DMS53 (cell line): ENCODE results near the gene GALT.
A peak's percentile ranks its signal among the peaks of the same experiment; 100 is the strongest.
"Not testable (repeated sequence)": the region's sequence is repeated elsewhere in the genome, so short reads cannot be mapped to it uniquely, and the experiment has no call there.

Experiments
- DNase-seq: peaks from one replicate; lab custom pipeline; 2025; lab: John Stamatoyannopoulos, UW

GALT gene

DNA sequence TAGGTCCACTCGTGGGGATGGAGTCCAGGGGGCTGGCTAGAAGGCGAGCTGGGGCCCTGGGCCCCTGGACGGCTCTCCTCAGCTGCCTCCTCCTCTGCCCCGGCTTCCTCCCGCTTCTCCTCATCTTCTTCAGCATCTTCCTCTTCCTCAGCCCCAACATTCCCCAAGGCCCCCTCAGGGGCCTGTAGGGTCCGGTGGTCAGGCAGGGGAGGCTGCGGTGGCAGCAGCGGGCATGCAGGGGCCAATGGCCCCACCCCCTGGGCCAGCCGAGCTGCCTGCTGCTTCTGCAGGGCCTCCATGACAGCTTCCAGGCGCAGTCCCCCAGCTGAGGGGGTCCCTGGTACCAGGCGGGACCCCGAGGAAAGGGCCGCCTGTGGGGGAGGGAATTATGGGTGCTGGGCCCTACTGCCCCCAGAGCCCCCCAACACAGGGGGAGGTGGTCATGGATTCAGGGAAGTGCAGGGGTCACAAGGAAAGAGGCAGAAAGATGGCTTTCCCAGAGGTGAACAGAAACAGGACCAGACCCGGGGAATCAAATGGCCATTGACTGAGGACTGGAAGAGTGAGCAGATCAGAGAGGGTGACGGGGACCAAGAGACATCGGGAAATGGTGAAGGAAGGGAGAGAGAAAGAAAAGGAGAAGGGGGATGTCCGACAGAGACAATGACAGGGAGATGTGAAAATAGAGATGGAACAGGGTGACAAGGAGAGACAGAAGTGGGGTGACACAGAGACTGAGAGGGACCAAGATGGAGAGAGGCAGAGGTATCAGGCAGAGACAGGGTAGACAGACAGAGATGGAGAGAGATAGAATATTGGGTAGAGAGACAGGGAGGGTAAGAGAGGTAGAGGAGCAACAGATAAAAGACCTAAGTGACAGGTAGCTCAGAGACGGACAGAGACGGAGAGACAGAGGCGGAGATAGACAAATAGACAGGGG lies 18.5 kb upstream of the GALT start:
- DNase-seq = peak; percentile 6

DNA sequence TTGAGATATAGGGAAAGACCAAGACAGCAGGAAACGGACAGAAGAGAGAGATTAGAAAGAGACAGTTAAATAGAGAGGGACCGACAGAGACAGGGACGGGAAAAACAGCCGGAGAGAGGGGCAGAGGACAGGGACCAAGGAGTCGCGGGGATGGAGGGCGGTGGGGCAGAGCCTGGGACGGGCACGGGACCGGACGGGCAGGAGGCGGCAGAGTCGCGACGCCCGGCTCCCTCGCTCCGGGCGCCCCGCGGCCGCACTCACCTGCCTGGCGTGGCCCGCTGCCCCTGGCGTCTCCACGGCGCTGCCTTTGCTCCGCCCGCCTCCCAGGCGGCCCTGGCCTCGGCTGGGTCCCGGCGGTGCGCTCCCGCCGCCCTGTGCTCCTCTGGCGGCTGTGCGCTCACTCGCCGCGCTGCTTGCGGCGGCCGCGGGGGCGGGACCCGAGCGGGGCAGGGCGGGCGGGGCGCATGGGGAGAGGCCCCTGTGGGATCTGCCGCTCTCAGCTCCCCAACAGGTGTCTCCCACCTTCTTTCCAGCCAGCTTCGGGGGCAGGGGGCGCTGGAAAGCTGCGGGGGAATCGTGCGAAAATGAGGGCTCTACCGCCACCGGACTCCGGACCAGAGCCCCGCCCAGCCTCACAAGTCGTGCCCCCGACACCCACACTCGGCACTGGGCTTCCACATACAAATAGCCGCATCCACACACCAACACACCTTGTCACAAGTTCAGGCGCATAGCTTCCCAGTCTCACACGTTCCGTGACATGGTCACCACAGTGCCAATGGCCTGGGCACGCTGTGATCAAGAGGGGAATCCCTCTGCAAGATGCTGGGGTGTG lies 17.6 kb upstream of the GALT start, which contains the start of gene ARID3C:
Gene ARID3C (minus strand): TSS at position 411 of the 835 bp plus-strand sequence. CDS start 1,052 bp downstream, outside the sequence.
- DNase-seq = peak; percentile 69

DNA sequence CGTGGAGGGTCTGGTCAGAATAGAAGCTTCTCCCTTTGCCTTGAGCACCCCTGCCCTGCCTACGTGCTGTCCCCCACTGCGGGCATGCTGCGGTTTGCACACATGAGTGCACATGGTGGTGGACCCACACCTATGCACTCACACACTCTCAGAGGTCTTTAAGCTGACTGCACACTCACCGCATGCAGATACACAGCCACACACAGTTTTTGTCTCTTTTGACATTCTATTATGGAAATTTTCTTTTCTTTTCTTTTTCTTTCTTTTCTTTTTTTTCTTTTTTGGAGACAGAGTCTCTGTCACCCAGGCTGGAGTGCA lies 17.0 kb upstream of the GALT start:
- DNase-seq = no peak

DNA sequence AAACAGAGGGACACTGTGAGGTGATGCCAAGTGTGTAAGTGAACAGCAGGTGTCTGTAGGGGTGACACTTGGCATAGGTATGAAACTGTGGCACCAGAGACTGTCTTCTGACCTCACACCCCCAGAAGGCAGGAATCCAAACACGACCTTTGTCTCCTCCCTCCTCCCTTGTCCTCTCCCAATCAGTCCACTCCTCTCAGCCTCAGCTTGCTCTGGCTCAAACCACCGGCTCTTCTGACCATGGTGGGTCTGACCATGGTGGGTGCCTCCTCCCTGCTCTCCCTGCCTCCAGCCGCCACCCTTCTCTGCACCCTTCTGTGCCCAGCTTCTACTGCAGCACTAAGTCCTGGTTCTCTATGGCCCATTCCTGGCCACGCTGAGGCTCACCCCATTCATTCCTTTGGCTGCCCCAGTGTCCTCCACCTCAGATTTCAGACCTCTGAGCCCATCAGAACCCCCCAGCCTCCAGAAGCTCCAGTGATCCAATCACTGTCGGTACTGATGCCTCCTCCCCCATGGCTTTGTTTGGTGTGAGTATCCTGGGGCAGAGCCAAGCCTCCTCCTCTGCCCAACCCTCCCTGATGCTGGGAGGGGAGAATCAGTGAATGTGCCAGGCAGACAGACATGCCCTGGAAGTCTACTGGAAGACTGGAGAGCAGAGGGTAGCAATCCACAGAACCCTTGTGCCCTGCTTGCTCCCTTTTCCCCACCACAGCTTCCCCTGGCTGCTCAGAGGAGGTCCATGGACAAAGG lies 15.9 kb upstream of the GALT start:
- no peak for DNase-seq

DNA sequence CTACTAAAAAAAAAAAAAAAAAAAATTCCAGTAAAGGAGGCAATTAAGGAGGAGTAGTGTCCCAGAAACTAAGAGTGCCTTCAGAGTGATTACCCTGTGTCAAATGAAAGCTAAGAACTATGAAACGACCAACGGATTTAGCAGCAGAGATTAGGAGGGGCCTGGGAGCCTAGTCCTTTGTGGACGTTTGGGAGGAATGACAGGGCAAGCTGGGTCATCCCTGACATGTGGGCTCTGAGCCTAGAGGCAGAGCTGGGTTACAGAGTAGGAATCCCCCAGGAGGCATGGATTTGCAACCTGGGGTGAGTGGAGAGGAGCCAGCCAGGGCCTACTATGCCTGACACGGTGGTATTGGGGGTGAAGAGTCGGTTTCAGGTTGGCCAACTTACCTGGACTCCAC lies 13.3 kb upstream of the GALT start:
- DNase-seq = no peak

DNA sequence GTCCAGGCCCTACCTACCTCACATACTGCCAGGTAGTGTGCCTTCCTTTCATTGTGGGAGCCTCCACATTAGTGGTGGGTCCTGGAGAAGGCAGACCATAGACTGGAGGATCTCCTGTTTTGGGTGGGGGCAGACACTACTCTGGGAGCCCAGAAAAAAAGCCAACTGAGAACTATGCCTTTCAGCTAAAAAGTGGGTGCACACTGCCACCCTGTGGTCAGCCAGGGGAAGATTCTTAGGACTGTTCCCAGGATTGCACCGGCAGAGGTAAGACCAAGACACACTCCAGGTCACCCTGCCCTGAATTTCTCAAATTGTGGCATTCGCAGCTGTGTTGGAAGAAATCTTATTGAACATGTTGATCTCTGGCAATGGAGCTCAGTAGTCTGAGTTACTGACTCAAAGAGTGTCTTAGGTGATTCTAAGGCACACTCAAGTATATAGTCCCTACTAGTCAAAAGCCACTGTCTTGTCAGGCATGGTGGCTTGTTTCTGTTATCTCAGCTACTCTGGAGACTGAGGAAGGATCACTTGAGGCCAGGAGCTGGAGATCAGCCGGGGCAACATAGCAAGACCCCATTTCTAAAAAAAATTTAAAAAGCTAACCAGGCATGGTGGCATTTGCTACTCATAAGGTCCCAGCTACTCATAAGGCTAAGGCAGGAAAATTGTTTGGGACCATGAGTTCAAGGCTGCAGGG lies 12.5 kb upstream of the GALT start:
- DNase-seq = peak; percentile 68

DNA sequence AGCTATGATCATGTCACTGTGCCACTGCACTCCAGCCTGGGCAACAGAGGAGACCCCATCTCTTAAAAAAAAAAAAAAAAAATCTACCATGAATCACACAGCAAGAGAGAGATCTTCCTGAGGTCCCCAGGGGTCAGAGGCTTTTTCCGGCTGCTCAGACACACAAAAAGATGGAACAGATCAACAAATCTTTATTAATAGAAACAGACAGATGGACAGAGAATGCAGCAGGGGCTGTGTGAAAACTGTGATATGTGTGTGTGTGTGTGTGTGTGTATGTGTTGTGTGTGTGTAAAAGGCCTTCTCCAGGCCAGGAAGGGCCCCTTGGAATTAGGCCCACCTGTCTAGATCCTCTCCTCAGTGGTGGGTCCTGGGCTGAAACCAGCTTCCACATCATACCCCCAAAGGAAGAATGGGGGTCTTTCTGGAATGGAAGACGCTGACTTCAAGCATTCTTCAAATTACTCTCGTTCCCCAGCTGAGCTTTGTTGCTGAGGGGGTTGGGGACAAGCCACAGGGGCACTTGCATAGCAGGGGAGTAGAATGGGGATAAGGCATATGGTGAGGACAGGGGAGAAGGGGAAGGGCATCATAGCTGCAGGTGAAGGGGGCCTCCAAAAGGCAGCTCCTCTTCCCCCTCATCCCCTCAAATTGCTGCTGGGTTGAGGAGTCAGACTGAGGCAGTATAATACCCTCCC lies 11.8 kb upstream of the GALT start:
- DNase-seq = no peak

DNA sequence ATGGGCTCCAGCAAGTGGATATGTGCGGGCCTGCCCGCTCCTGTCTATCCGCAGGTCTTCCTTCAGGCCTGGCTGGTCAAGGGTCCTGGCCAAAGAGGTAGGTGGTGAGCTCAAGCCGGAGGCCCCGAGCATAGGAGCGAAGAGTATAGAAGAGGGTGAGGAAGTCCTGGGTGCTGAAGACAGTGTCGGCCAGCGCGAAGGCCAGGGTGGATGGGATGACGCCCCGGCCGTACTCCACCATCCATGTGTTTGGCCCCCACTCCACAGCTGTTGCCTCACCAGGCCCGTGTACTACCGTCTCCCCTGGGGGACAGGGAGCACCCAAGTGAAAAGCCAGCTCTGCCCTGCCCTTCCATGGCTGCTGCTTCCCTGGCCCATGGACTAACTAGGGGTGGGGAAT lies 10.9 kb upstream of the GALT start:
- no peak for DNase-seq

DNA sequence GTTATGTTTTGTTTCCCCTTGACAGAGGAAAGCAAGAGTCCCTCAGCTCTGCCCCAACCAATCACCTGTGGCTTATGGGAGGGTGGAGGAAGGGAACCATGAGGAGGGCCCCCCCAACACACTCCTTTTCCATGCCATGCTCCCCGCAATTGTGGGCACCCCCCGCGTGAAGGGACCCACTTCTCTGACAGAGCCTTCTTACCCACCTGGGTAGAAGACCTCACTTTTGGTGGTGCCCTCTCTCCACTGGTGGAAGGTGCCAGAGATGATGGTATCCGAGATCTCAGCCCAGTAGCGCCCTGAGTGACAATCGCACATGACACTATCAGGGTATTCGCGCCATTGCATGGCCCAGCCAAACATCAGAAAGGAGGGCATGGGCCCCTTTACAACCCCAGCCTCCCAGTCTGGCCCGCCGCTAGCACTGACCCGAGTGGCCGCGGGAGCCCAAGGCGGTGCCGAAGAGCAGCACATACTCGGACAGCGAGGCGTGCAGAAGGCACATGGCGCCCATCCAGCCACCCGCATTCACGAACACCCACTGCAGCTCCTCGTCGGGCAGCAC lies 9.6 kb upstream of the GALT start:
- peak; percentile 66 for DNase-seq

DNA sequence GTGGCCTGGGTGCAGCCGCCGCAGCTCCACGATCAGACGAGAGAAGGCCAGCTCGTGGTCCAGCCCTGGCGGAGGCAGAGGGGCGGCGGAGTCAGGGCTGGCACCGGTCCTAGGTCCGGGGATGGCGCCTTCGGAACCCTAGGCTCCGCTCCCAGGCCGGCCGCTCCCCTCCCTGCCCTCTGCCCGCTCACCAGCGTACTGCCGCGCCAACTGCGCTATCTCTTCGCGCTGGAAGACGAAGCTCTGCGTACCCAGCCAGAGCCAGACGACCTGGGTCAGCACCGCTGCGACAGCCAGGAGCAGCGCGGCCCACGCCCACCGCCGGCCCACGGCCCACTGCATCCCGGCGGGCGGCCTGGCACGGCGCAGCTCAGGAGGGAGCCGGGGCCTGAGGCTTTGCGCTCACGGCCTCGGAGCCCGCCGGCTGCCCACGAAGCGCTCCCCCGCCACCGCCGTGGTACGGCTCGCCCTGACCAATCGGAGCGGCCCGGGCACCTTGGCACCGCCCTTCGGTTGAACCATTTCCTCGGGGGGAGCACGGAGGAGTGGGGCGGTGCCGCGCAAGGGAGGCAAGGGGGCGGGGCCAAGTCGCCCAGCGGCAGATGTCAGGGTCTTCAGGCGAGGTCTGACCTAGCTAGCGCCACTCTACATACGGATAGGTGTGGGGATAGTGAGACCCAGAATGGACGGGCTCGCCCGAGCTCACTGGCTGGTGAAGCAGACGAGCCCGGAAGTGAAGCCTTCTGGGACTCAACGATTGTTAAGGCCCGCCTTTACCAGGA lies 8.9 kb upstream of the GALT start, which contains the start of gene SIGMAR1:
Gene SIGMAR1 (minus strand): TSS at position 432 of the 782 bp plus-strand sequence. CDS start 90 bp downstream, at position 342.
- DNase-seq = peak; percentile 95

DNA sequence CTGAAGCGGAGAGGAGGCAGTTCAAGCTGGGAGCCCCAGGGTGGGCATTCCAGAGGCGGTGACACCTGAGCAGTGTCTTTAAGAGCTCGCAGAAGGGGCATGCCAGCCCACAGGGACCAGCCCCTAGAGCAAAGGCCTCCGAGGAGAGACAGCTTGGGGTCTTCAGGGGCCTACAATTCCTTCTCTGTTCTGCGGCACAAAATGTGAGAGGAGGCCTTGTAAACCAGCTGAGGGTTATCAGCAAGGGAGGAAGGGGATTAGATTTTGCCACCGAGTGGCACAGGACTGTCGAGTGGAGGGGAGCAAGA lies 8.4 kb upstream of the GALT start:
- no peak for DNase-seq

DNA sequence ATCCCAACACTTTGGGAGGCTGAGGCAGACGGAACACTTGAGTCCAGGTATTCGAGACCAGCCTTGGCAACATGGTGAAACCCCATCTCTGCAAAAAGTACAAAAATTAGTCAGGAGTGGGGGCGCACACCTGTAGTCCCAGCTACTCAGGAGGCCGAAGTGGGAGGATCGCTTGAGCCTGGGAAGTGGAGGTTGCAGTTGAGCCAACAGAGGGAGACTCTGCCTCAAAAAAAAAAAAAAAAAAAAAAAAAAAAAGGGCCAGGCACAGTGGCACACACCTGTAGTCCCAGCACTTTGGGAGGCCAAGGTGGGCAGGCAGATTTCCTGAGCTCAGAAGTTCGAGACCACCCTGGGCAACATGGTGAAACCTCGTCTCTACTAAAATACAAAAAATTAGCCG lies 7.2 kb upstream of the GALT start:
- not testable (repeated sequence) for DNase-seq

DNA sequence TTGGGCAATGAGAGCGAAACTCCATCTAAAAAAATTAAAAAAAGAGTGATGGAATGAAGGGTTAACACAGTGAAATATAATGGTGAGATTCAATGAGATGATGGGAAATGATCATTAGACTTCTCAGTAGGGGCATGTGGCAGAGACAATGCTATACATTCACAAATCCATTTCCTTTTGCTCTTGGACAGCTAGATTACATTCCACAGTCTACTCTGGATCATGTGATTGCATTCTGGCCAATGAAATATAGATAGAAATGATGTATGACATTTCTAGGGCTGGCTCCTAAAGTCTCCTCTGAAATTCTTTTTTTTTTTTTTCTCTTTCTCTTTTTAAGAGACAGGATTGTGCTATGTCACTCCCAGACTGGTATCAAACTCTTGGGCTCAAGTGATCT lies 3.8 kb upstream of the GALT start:
- no peak for DNase-seq

DNA sequence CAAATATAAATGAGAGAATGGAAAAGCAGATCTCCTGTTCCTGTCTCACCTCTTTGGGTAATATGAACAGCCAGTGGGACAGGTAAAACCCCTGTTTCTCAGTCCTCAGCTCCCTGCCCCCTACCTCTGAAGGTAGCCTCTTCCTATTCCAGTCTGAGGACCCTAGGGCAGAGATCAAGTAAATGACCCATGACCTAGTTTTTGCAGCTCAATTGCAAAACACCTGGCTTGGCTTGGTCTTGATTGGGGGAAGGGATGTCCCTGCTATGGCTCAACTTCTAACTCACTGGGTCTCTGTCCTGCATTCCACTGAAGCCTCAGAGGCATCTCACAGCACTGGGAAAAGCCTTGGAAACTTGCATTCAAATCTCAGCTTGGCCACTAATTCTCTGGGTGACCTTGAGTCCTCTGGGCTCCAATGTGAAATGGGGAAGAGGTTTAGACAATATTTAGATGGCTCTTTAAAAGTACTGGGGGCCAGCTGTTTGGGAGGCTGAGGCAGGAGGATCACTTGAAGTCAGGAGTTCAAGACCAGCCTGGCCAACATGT lies 1.6 kb upstream of the GALT start:
- DNase-seq = no peak

DNA sequence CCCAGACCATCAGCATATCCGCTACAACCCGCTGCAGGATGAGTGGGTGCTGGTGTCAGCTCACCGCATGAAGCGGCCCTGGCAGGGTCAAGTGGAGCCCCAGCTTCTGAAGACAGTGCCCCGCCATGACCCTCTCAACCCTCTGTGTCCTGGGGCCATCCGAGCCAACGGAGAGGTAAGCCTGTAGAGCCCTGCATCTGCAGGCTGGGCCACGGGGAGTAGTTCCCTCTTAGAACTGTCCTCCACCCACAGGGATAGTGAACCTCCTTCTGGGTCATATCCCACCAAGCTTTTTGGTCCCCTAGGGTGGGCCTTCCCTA lies 569 bp downstream of the GALT start:
- DNase-seq = no peak

DNA sequence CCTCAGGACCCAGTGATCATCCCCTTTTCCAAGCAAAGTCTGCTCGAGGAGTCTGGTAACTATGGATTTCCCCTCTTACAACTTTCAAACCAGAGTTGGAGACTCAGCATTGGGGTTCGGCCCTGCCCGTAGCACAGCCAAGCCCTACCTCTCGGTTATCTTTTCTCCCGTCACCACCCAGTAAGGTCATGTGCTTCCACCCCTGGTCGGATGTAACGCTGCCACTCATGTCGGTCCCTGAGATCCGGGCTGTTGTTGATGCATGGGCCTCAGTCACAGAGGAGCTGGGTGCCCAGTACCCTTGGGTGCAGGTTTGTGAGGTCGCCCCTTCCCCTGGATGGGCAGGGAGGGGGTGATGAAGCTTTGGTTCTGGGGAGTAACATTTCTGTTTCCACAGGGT lies 1.2 kb downstream of the GALT start:
- DNase-seq = no peak

DNA sequence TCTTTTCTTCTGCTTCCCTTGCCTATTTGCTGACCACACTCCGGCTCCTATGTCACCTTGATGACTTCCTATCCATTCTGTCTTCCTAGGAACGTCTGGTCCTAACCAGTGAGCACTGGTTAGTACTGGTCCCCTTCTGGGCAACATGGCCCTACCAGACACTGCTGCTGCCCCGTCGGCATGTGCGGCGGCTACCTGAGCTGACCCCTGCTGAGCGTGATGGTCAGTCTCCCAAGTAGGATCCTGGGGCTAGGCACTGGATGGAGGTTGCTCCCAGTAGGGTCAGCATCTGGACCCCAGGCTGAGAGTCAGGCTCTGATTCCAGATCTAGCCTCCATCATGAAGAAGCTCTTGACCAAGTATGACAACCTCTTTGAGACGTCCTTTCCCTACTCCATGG lies 2.2 kb downstream of the GALT start:
- DNase-seq = no peak

DNA sequence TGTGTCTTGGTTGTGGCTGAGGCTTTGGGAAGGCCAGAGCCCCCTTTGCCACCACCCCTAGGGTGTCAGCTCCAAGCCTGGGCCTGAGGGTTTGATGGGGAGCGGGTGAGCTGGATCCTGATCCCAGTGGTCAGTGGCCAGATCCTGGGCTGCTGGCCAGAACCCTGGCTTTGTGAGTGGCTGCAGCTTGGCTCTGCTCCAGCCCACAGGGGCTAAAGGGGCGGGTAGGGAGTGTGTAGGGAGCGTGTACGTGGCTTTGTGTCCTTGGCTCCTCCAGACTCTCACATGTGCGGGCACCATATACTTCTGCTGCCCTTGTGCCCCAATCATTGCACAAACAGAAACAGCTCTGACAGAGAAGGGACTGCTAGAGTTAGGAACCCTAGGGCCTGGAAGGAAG lies 4.3 kb downstream of the GALT start:
- DNase-seq = no peak

DNA sequence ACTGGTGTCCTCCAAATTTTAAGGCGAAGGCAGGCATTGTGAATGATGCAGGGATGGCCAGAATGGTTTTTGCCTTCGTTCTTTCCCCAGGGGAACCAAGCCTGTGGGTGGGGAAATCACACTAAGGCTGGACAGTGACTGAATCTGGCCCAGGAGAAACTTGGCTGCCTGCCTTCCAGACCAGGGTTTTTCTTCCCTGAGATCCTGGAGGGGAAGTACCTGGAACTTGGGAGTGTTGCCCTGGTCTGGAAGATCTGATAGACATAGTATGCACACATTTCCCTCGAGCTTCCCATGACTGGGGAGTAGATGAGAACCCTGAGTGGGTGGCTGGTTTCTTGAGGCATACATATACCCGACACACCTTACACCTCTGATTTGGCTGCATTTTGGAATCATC lies 4.8 kb downstream of the GALT start:
- DNase-seq = no peak
